C4-2B (cell line): ENCODE measurements around the gene LYRM1.

Experiments
- CTCF ChIP-seq: fragments of 450-650 bp; conservative IDR thresholded peaks from 2 replicates; pipeline ENCODE4 v1.5.1; 2017; ENCODE audit warnings: mild to moderate bottlenecking
- ZFX ChIP-seq: fragments of 450-650 bp; IDR thresholded peaks from 2 replicates; pipeline ENCODE4 v1.6.1; 2017

GRCh38 chr16:20957153-20957552 is 56.6 kb downstream of the LYRM1 start:
- TF ChIP-seq CTCF, result no peak
- no peak for TF ChIP-seq ZFX
